ENCODE data around the gene GOLGA8A.
"Not testable (repeated sequence)": the region's sequence is repeated elsewhere in the genome, so short reads cannot be mapped to it uniquely, and the experiment has no call there.

The GOLGA8A gene

GRCh38 chr15:34409511-34409910, 28.1 kb downstream of the GOLGA8A start:
- not testable (repeated sequence) for DNase-seq (ENCODE audit: low read depth in 2 of 2)

- not testable (repeated sequence) for DNase-seq (ENCODE audit: low read depth in 2 of 2)
Measured at GRCh38 chr15:34408973-34409372, 28.6 kb downstream of the GOLGA8A start.

GRCh38 chr15:34403899-34404298, 33.7 kb downstream of the GOLGA8A start:
- DNase-seq (ENCODE audit: low read depth in 2 of 2): not testable (repeated sequence)

GRCh38 chr15:34403160-34403598, 34.4 kb downstream of the GOLGA8A start:
- not testable (repeated sequence) for DNase-seq (ENCODE audit: low read depth in 2 of 2)

- not testable (repeated sequence) for DNase-seq (ENCODE audit: low read depth in 2 of 2)
Measured at GRCh38 chr15:34397637-34398259, 39.9 kb downstream of the GOLGA8A start.

- not testable (repeated sequence) for DNase-seq (ENCODE audit: low read depth in 2 of 2)
Measured at GRCh38 chr15:34392981-34393380, 44.6 kb downstream of the GOLGA8A start.

- not testable (repeated sequence) for DNase-seq (ENCODE audit: low read depth in 2 of 2)
Measured at GRCh38 chr15:34389594-34390086, 48.0 kb downstream of the GOLGA8A start.
